Activated CD4-positive, alpha-beta T cell treated with anti-CD3 and anti-CD28 coated beads, Interleukin-2, amount 50 U/mL, for 1 hour (primary cell): ENCODE measurements around the gene ACAP1.
A peak's percentile ranks its signal among the peaks of the same experiment; 100 is the strongest.

Experiments used
- DNase-seq: peaks from one replicate; pipeline ENCODE4 v3.0.0-alpha.2; 2020

The ACAP1 gene

DNA sequence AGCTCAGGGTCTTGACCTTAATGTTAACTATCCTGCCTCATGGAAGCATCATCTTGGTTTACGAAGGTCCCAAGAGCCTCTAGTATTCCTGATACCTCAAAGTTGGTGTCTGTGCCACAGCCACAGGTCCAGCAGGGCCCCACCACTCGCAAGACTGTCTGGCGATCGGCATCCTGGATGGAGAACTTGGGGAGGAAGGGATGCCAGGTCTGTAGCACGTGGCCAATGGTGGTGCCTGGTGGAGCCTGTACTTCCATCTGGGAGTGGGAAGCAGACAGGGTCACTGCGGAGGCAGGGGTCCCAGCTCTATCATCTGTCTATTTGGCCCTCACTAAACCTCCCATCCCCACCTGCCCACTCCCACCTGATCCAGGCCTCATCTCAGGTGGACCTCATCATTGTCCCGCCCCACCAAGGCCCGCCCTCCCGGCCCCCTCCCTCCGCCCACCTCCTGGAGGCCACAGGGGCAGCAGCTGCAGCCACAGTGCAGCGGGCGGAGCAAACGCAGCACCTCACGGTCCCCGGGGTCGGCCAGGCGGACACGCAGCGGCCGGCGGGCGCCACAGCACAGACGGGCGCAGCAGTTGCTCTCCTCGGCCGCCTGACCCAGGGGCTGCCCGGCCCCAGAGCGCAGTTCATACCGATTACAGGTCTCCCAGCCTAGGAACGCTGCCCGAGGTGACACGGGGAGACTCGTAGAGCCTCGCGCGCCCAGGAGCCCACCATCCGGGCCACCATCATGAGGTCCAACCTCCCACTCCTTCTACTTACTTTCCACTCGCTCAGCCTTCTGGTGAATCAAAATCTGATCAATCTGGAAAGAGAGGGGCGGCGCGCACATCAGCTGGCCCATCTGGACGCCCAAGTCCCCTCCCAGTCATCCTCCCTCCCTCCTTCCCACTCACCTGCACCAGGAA lies 56.6 kb downstream of the ACAP1 start:
- no peak for DNase-seq

DNA sequence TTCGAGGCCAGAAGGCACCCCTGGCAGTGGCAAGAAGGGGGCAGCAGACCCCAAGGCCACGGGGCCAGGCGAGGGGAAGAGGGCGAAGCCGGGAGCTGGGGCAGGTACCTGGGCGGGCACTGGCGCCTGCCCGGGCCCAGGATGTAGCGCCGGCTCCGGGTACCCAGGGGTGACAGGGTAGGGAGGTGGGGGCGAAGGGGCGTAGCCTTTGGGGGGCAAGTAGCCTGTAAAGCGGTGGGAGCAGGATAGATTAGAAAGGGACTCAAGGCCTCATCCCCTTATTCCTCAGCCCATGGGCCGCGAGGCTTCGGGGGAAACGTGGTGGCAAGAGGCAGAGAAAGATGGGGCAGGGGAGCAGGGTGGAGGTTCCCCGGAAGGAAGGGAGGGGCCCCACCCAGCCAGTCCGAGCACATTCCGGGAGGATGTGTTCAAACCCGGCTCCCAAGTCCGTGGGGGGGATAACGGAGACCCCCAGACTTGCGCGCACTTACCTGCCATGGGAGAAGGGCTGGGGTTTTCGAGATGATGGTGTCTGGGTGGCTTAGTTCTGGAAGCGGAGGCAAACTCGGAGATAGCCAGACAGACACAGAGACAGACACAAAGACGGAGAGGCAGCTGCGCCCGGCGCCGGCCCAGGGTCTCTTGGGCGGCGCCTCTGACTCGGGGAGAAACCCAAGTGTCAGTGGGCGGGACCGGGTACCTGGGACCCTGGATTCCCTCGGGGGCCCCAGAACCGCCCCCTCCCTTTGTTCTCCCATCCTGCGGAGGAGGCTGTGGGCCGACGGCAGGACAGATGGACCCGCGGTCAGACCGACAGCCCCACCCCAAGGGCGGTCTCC lies 57.5 kb downstream of the ACAP1 start:
- peak; percentile 70 for DNase-seq

GRCh38 chr17:7394452-7395191 lies 58.3 kb downstream of the ACAP1 start, which contains the start of gene PLSCR3:
Gene PLSCR3 (minus strand): TSS chr17:7394525. CDS start chr17:7394110, 415 bp downstream.
- peak; percentile 75 for DNase-seq

DNA sequence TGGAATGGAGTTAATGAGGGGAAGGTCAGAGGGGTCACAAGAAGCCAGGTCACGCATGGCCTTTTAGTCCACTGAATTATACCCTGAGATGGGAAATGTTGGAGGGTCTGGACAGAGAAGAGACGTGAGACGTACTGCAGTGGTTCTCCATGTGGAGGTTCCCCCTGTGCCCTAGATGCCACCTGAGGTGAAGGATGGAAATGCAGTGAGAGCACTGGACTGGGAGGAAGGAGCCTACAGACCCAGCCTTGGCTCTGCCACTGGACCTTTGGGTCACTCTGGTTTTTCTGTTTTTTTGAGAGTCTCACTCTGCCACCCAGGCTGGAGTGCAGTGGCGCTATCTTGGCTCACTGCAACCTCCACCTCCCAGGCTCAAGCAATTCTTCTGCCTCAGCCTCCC lies 59.8 kb downstream of the ACAP1 start:
- DNase-seq = no peak

GRCh38 chr17:7398612-7399011 lies 62.3 kb downstream of the ACAP1 start:
- no peak for DNase-seq
